ENCODE measurements around the gene BDH1.
"Not testable (repeated sequence)": the region's sequence is repeated elsewhere in the genome, so short reads cannot be mapped to it uniquely, and the experiment has no call there.

Gene BDH1

DNA sequence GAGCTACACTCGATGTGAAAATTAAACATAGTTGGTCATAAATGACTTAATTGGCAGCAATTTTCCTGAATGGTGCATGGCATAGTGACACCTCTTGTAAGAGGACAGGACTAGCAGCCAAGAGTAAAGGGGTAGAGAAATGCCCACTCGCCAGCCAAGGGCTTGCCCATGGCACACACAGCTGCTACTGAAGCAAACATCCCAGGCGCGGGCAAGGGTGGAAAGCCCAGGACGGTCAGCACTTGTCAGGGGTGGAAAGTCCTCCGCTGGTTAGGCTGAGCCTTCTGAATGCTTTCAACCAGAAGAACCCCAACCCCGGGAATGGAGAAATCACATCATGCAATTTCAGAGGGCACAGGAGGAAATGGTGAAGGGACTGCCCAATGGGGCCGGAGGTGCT lies 31.6 kb downstream of the BDH1 start:
- no peak for DNase-seq
- TF ChIP-seq GATA1 (IDR thresholded peaks at IDR 0.05; ENCODE audit: low read depth, low read length) (no peak), POLR2A (IDR thresholded peaks at IDR 0.05; ENCODE audit: low read length) (no peak)

DNA sequence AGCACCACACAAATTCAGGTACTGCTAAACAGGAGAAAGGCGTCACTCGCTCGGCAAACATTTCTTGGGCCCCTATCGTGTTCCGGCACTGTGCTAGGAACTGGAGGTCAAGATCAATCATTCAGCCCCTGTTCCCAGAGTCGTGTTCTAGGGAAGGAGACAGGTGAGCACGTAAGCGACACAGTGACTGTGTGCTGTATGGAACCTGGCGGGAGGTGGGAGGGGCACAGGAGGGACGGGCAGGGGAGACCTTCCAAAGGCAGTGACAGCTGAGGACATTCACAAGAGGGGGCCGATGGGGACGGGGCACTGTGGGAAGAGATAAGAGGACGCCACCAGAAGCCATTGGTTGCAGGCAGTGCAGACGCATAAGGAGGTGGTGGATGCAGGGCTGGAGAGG lies 32.2 kb downstream of the BDH1 start:
- DNase-seq = no peak
- no peak for TF ChIP-seq GATA1 (IDR thresholded peaks at IDR 0.05; ENCODE audit: low read depth, low read length)
- TF ChIP-seq POLR2A (IDR thresholded peaks at IDR 0.05; ENCODE audit: low read length) = no peak

DNA sequence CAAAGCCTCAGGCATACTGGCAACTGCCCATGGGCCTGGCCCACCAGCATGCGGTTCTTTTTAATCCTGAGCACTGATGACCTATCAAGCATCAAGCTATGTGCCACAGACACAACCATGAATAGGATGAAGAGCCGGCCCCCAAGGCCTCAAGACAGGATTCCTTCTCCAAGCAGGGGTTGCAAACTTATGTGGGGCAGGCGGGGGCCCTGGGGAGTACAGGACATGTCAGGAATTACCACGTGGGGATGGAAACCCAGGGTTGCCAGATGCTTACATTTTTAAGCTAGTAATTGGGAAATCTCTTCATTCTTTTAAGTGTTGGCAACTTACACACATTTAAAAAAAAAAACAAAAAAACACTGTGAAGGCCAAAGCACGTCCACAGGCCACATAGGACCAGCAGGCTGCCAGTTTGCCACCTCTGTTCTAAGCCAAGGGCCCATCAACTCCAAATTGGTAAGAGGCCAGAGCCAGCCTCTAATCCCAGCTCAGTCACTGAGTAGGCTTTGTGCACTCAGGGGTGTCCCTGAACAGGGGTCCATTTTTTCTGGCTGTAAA lies 32.8 kb downstream of the BDH1 start:
- TF ChIP-seq POLR2A (IDR thresholded peaks at IDR 0.05; ENCODE audit: low read length) (no peak), GATA1 (IDR thresholded peaks at IDR 0.05; ENCODE audit: low read depth, low read length) (no peak)
- no peak for DNase-seq

DNA sequence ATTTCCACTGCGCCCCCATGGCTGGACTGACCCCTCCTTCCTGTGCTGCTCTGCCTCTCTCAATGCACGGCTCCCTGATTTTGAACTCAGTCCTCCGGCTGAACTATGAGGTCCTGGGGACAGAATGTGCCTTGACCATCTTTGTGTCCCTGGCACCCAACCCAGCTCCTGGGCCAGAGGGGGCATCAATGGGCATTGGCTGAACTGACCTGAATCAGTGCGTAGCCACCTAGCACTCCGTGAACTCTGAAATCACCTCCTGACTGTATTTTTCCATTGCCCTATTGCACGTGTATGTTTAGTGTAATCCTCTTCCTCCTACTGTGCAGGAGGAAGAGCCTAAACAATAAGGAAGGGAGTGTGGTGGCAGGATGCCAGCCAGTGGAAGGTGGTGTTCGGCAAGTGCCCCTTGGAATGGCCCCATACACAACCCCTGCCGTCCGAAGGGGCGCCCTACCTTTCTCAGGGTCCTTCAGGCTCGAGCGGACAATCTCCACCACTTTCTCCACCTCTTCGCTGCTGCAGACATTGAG lies 33.5 kb downstream of the BDH1 start:
- no peak for DNase-seq

DNA sequence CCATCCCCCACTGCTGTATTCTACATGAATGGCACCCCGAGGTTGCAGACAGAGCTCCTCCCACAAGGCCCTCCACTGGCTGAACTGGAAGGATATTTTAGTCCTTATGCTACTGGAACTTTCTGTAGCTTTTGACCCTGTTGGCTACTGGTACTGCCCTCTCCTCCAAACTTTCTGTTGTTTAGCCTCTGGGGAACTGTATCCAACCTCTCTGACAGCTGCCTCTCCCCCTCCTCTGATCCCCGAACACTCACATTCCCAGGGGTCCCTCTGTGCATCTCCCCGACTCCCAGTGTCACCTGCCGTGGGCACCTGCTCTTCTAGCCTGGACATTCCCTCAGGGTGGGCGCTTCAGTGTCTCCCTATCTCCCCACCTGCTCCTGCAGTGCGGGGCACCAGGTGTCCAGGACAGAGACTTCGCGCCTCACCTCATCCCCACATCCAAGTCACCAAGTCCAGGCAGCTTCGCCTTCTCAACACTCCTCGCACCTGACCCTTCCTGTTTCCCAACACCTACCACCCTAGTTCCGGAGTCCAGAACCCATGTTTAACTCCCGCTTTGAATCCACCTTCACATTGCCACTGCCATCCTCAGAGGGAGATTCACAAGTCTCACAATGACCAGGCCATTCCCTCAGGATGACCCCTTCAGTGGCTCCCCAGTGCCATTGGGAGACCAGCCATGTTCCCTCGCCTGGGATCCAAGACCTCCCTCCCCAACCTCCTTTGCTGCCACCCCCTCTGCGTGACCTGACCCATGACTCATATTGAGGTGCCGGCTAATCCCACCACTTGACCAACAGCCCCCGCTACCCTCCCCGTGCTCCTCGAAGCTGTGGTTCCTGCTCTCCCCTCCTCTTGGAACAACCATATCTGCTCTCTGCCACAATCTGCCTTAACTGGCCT lies 34.2 kb downstream of the BDH1 start:
- DNase-seq = no peak
- TF ChIP-seq GATA1 (IDR thresholded peaks at IDR 0.05; ENCODE audit: low read depth, low read length) (no peak), POLR2A (IDR thresholded peaks at IDR 0.05; ENCODE audit: low read length) (no peak)

More for the DNA sequence above, 33.5 kb downstream of the BDH1 start:
- TF ChIP-seq POLR2A (IDR thresholded peaks at IDR 0.05; ENCODE audit: low read length) = no peak
- no peak for TF ChIP-seq GATA1 (IDR thresholded peaks at IDR 0.05; ENCODE audit: low read depth, low read length)

DNA sequence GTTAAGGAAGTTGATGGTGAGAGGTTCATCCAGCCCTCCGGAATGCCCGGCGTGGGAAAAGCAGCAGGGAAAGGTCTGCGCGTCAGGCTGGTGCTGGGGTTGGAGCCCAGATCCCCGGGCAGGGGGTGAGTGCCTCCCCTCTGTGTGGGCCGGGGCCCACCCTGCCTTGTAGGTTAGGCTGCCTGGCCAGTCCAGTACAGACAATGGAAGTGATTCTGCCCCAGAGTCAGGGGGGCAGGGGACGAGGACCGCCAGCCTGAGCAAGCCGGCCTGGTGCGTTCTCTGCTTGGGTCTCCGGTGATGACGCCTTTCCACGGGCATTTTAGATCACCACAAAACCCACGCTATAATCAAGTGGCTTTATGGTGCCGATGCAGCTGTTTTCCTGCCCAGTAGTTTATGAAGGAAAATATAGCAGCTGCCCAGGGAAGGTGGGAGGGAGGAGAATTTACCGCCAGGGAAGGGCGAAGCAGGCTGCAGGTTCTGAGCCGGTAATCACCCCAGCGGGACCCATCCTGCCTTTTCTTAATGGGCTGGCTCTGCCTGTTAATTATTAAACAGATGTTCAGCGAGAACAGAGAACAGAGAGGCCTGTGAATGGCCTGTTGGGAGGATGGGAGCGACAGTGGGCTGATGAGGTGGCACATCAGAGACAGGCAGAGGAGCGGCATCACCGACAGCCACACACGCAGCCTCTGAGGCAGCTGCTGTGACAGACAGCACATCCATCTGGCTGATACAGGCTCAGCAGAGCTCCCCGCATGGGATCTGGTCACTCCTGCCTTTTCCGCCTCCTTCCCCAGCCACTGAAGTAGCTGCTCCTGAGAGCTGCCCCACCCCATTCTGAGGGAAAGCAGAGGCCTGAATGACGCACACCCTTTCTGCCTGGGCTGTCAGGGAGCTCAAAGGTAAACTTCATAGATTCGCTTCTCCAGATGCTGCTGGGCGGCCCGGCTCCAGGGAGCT lies 35.2 kb downstream of the BDH1 start:
- TF ChIP-seq GATA1 (IDR thresholded peaks at IDR 0.05; ENCODE audit: low read depth, low read length) (no peak), POLR2A (IDR thresholded peaks at IDR 0.05; ENCODE audit: low read length) (no peak)
- DNase-seq = no peak

DNA sequence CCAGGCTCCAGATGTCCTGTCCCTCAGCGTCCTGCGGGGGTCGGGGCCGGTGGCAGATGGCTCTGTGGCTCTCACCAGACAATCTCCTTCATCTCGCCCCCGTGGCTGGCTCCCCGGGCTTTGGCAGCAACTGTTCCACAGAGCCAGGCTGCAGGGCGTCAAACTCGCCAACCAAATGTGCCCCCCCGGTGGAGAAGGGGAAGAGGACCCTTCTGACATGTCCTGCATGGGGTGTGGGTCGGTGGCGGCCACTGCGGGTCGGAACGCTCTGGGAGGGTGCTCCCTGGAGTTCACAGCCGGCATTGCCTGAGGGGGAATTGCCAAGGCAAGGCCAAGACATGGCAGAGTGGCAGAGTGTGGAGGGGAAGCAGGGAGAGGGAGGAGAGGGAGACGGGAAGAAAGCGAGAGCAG lies 36.0 kb downstream of the BDH1 start:
- DNase-seq = no peak
- TF ChIP-seq POLR2A (IDR thresholded peaks at IDR 0.05; ENCODE audit: low read length) = no peak
- no peak for TF ChIP-seq GATA1 (IDR thresholded peaks at IDR 0.05; ENCODE audit: low read depth, low read length)

DNA sequence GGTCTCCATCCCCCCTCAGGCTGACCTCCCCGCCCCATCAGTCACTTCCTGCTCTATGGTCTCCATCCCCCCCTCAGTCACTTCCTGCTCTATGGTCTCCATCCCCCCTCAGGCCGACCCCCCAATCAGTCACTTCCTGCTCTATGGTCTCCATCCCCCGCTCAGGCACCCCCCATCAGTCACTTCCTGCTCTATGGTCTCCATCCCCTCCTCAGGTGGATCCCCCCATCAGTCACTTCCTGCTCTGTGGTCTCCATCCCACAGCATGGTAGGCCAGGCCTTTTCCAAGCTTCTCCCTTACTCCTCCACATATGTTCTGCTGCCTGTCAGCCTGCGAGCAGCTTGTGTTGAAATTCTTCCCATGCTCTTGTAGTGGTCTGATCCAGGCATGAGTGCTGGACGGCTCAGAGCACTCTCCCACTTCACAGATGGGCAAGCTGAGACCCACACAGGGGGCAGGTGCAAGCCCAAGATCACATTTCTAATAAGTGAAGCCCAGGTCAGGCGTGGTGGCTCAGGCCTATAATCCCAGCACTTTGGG lies 36.8 kb downstream of the BDH1 start:
- DNase-seq = no peak
- no peak for TF ChIP-seq POLR2A (IDR thresholded peaks at IDR 0.05; ENCODE audit: low read length)
- no peak for TF ChIP-seq GATA1 (IDR thresholded peaks at IDR 0.05; ENCODE audit: low read depth, low read length)

DNA sequence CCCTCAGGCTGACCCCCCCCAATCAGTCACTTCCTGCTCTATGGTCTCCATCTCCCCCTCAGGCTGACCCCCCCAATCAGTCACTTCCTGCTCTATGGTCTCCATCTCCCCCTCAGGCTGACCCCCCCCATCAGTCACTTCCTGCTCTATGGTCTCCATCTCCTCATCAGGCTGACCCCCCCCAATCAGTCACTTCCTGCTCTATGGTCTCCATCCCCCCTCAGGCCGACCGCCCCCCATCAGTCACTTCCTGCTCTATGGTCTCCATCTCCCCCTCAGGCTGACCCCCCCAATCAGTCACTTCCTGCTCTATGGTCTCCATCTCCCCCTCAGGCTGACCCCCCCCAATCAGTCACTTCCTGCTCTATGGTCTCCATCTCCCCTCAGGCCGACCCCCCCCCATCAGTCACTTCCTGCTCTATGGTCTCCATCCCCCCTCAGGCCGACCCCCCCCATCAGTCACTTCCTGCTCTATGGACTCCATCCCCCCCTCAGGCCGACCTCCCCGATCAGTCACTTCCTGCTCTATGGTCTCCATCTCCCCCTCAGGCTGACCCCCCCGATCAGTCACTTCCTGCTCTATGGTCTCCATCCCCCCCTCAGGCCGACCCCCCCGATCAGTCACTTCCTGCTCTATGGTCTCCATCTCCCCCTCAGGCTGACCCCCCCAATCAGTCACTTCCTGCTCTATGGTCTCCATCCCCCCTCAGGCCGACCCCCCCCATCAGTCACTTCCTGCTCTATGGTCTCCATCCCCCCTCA lies 37.7 kb downstream of the BDH1 start:
- not testable (repeated sequence) for DNase-seq

DNA sequence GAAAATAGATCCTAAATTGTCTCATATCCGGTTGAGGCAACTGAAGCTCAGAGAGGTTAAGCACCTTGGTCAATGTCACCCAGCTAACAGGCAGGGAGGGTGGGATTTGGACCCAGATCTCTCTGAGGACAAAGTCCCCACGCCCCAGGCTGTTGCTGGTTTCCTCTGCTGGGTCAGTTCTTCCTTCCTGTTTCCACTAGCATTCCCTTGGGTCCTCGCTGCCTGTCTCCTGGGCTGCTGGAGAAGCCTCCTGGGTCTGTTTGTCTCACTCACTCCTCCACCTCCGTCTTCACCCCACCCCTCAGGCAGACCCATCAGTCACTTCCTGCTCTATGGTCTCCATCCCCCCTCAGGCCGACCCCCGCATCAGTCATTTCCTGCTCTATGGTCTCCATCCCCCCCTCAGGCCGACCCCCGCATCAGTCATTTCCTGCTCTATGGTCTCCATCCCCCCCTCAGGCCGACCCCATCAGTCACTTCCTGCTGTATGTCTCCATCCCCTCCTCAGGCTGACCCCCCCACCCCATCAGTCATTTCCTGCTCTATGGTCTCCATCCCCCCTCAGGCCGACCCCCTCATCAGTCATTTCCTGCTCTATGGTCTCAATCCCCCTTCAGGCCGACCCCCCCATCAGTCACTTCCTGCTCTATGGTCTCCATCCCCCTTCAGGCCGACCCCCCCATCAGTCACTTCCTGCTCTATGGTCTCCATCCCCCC lies 38.7 kb downstream of the BDH1 start:
- not testable (repeated sequence) for DNase-seq

DNA sequence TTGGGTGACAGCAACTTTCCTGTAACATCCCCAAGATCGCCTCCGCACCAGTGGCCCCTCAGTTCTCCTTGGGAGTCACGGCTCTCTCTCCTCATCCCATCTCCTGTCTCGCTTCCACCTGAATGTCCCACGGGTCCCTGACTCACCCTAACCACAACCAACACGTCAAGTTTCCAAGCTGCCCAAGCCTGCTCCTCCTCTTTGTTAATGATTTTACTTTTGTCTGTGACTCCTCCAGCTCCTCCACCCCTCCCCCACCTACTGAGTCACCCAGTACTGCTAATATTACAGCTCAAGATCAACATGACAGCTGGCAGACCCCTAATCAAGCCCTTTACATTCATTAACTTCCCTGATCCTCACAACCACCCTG lies 39.3 kb downstream of the BDH1 start:
- no peak for DNase-seq
- TF ChIP-seq GATA1 (IDR thresholded peaks at IDR 0.05; ENCODE audit: low read depth, low read length) (no peak), POLR2A (IDR thresholded peaks at IDR 0.05; ENCODE audit: low read length) (no peak)

DNA sequence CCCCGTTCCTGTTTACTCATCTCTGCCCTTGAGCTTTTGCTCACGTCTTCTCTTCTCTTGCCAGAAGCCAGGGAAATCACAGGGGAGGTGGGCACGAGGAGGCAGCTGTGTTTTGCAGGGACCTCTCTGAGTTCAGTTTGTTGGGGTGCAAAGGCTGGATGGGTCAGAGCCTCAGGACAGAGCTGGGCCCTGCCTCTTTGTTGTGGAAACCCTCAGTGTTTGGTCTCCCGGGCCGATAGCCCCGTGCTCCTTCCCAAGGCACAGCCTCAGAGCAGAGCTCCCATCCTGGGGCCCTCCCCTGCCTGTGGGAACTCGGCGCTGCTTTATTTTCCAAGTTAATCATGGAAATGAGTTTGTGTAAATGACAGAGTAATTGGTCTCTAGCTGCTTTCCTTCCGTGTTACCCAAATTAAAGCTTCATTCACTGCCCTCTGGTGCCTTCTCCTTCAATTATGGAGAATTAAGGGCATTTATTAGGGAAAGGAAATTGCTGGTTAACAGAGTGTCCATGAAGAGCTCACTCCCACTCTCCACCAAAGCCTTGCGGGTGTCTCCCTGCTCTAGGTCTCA lies 40.9 kb downstream of the BDH1 start:
- TF ChIP-seq POLR2A (IDR thresholded peaks at IDR 0.05; ENCODE audit: low read length) (no peak), GATA1 (IDR thresholded peaks at IDR 0.05; ENCODE audit: low read depth, low read length) (no peak)
- no peak for DNase-seq
